K562 (cell line): Measurements from ENCODE around the gene KHSRP.

Experiments used
- CTCF ChIP-seq, 3 experiments: IDR thresholded peaks in 2 of 3; conservative IDR thresholded peaks in 1 of 3; 2 replicates each; pipeline ENCODE4 v1.5.1; 2011 to 2012; ENCODE audit warnings: low read length in 3 of 3, mild to moderate bottlenecking in 3 of 3, control low read depth in 2 of 3, improper control_type of control experiment in 1 of 3, inconsistent platforms in 1 of 3, low read depth in 1 of 3, mixed read lengths in 1 of 3, moderate library complexity in 1 of 3; ENCODE audit not compliant: insufficient read depth in 2 of 3
- HDAC6 ChIP-seq: IDR thresholded peaks from 2 replicates; pipeline ENCODE4 v1.6.1; 2012; ENCODE audit warnings: low read depth, mild to moderate bottlenecking, control low read depth, inconsistent platforms, low read length, moderate library complexity
- MTA3 ChIP-seq: fragments of 450-650 bp; formaldehyde crosslinking; IDR thresholded peaks from 2 replicates; pipeline ENCODE4 v1.6.1; 2017; ENCODE audit warnings: mild to moderate bottlenecking, borderline replicate concordance
- MXI1 ChIP-seq: IDR thresholded peaks from 2 replicates; pipeline ENCODE4 v1.6.1; 2011; ENCODE audit warnings: low read depth, mild to moderate bottlenecking, improper control_type of control experiment, low read length
- PCBP1 ChIP-seq: fragments of 200-400 bp; formaldehyde crosslinking; IDR thresholded peaks from 2 replicates; pipeline ENCODE4 v1.6.1; 2018; ENCODE audit warnings: mild to moderate bottlenecking, low read depth, low read length; ENCODE audit not compliant: poor library complexity, severe bottlenecking
- POLR2AphosphoS5 ChIP-seq: IDR thresholded peaks from 2 replicates; pipeline ENCODE4 v1.6.1; 2011; ENCODE audit warnings: mild to moderate bottlenecking, low read depth, low read length, moderate library complexity; ENCODE audit not compliant: control insufficient read depth, insufficient read depth
- SMARCA5 ChIP-seq: fragments of 450-650 bp; IDR thresholded peaks from 2 replicates; pipeline ENCODE4 v1.6.1; 2016
- SMARCC2 ChIP-seq: fragments of 450-650 bp; IDR thresholded peaks from 2 replicates; pipeline ENCODE4 v1.6.1; 2017; ENCODE audit warnings: antibody characterized with exemption, moderate library complexity, mild to moderate bottlenecking, low read depth
- TAL1 ChIP-seq: fragments of 450-650 bp; IDR thresholded peaks from 2 replicates; pipeline ENCODE4 v1.6.1; 2016; ENCODE audit warnings: mild to moderate bottlenecking
- U2AF1 ChIP-seq: fragments of 200-400 bp; formaldehyde crosslinking; optimal IDR thresholded peaks from 2 replicates; pipeline ENCODE3; 2017; ENCODE audit warnings: mild to moderate bottlenecking, low read depth, low read length, moderate library complexity
- YY1 ChIP-seq, 3 experiments: IDR thresholded peaks; 2 replicates each; pipeline ENCODE4 v1.6.1; 2011; ENCODE audit warnings: low read length in 2 of 3, mild to moderate bottlenecking in 2 of 3, moderate library complexity in 2 of 3, borderline replicate concordance in 1 of 3, control low read depth in 1 of 3, low read depth in 1 of 3; ENCODE audit not compliant: insufficient read depth in 3 of 3, insufficient replicate concordance in 2 of 3, control insufficient read depth in 1 of 3, insufficient read length in 1 of 3; ENCODE audit errors: extremely low read depth in 1 of 3
- ZKSCAN3 ChIP-seq: fragments of 250-450 bp; sonication (Bioruptor Pico); IDR thresholded peaks from 2 replicates; pipeline ENCODE4 v1.4.0; 2020

GRCh38 chr19:6443986-6444385 is 19.4 kb upstream of the KHSRP start:
- no peak for TF ChIP-seq SMARCA5
- TF ChIP-seq ZKSCAN3 (CRISPR knock-in tag): no peak
- TF ChIP-seq PCBP1: no peak
- TF ChIP-seq CTCF (IDR thresholded peaks at IDR 0.05 in 2 of 3, conservative IDR thresholded peaks at IDR 0.05 in 1 of 3; ENCODE audit: insufficient read depth in 2 of 3, low read depth in 1 of 3, low read length in 3 of 3): no peak
- TF ChIP-seq U2AF1: no peak
- no peak for TF ChIP-seq TAL1
- TF ChIP-seq MXI1: no peak
- TF ChIP-seq YY1 (IDR thresholded peaks at IDR 0.05; ENCODE audit: borderline replicate concordance in 1 of 3, control insufficient read depth in 1 of 3, extremely low read depth in 1 of 3, insufficient read depth in 3 of 3, insufficient read length in 1 of 3, insufficient replicate concordance in 2 of 3, low read depth in 1 of 3, low read length in 2 of 3): no peak
- no peak for TF ChIP-seq MTA3
- no peak for TF ChIP-seq HDAC6
- TF ChIP-seq POLR2AphosphoS5: no peak
- no peak for TF ChIP-seq SMARCC2
